Osteocyte (in vitro differentiated cells): Measurements from ENCODE around the gene OVOL2. TPM values are rescaled to one million over a fixed set of nuclear protein-coding genes. Genes with fewer than 3 reads are reported as not detected.

ENCODE experiments used
- DNase-seq: peaks from one replicate; pipeline ENCODE4 v3.0.0; 2021; ENCODE audit warnings: mixed read lengths; ENCODE audit not compliant: unreplicated experiment; ENCODE audit errors: extremely low spot score
- H3K27ac Mint-ChIP-seq: one replicate; pipeline ENCODE4 v1.8.0; 2021; ENCODE audit warnings: mild to moderate bottlenecking, mixed read lengths; ENCODE audit not compliant: unreplicated experiment
- H3K27me3 Mint-ChIP-seq: one replicate; pipeline ENCODE4 v1.8.0; 2021; ENCODE audit warnings: mixed read lengths; ENCODE audit not compliant: unreplicated experiment
- H3K36me3 Mint-ChIP-seq: one replicate; pipeline ENCODE4 v1.8.0; 2021; ENCODE audit warnings: mixed read lengths; ENCODE audit not compliant: unreplicated experiment
- H3K4me1 Mint-ChIP-seq: one replicate; pipeline ENCODE4 v1.8.0; 2021; ENCODE audit warnings: mixed read lengths; ENCODE audit not compliant: unreplicated experiment
- H3K4me3 Mint-ChIP-seq: one replicate; pipeline ENCODE4 v1.8.0; 2021; ENCODE audit warnings: mild to moderate bottlenecking, moderate library complexity, mixed read lengths; ENCODE audit not compliant: unreplicated experiment
- H3K9me3 Mint-ChIP-seq: one replicate; pipeline ENCODE4 v1.8.0; 2021; ENCODE audit warnings: mixed read lengths; ENCODE audit not compliant: unreplicated experiment
- CTCF ChIP-seq: fragments of 200-600 bp; sonication (generic); IDR thresholded peaks from 2 replicates; pipeline ENCODE4 v1.5.0; 2021; ENCODE audit warnings: antibody characterized with exemption, mild to moderate bottlenecking, moderate library complexity
- total RNA-seq: library from RNA; stranded (reverse); gene quantifications from 2 replicates; pipeline ENCODE4 v1.2.1, GENCODE V29; 2021

Gene OVOL2
- total RNA-seq, 1 donor from 2014 or later, result not detected

GRCh38 chr20:17985388-17986018, 72.2 kb downstream of the OVOL2 start:
- Mint-ChIP-seq H3K4me1 (no peaks in the 10 kb centered on the region), H3K9me3 (no peaks in the 10 kb centered on the region), H3K36me3 (peaks cover 22% of the 10 kb centered on the region), H3K27ac (no peak overlapping the region), H3K4me3 (no peak overlapping the region), H3K27me3 (no peaks in the 10 kb centered on the region)
- no peak for DNase-seq
- TF ChIP-seq CTCF, result no peak

- no peak for DNase-seq
- Mint-ChIP-seq H3K4me1 (peaks cover 40% of the 10 kb centered on the region), H3K36me3 (peaks cover 26% of the 10 kb centered on the region), H3K27me3 (no peaks in the 10 kb centered on the region), H3K27ac (no peak overlapping the region), H3K4me3 (no peak overlapping the region), H3K9me3 (no peaks in the 10 kb centered on the region)
- no peak for TF ChIP-seq CTCF
Observed at GRCh38 chr20:17976305-17976704, 81.4 kb downstream of the OVOL2 start.

Other genes starting within 250 kb of the OVOL2 start
- gene SNX5, start 89.1 kb downstream of the OVOL2 start, total RNA-seq, result 140 and 147 TPM in 2 replicates
- gene MGME1, start 88.9 kb downstream of the OVOL2 start, total RNA-seq, result 38.5 and 40.5 TPM in 2 replicates
- gene KAT14, start 79.9 kb upstream of the OVOL2 start, total RNA-seq, result 17.8 and 18.8 TPM in 2 replicates
- 11.8 and 13.0 TPM in 2 replicates for gene PET117, start 79.9 kb upstream of the OVOL2 start, total RNA-seq
- 14.0 and 15.6 TPM in 2 replicates for gene ZNF133, start 230.6 kb upstream of the OVOL2 start, total RNA-seq